ENCODE data around the gene PGK1.
"Not testable (repeated sequence)": the region's sequence is repeated elsewhere in the genome, so short reads cannot be mapped to it uniquely, and the experiment has no call there.

Gene PGK1

GRCh38 chrX:78075787-78076389 is 28.2 kb upstream of the PGK1 start:
- Histone ChIP-seq H3K27ac (replicated peaks) (no peak overlapping the region), H3K27me3 (ENCODE audit: insufficient read depth, poor library complexity, severe bottlenecking) (no peaks in the 10 kb centered on the region), H3K4me3 (replicated peaks; ENCODE audit: insufficient read depth, low read length) (no peak overlapping the region)
- DNase-seq (ENCODE audit: low read depth in 1 of 2, low spot score in 1 of 2) = no peak
- TF ChIP-seq GABPA (IDR thresholded peaks at IDR 0.05; ENCODE audit: low read depth) = no peak
- TF ChIP-seq REST (IDR thresholded peaks at IDR 0.05; ENCODE audit: insufficient replicate concordance, low read depth) = no peak
- TF ChIP-seq SPI1 (IDR thresholded peaks at IDR 0.05; ENCODE audit: borderline replicate concordance, low read depth) = no peak
- TF ChIP-seq CTCF (IDR thresholded peaks at IDR 0.05; ENCODE audit: insufficient read depth, low read length) = no peak

DNA sequence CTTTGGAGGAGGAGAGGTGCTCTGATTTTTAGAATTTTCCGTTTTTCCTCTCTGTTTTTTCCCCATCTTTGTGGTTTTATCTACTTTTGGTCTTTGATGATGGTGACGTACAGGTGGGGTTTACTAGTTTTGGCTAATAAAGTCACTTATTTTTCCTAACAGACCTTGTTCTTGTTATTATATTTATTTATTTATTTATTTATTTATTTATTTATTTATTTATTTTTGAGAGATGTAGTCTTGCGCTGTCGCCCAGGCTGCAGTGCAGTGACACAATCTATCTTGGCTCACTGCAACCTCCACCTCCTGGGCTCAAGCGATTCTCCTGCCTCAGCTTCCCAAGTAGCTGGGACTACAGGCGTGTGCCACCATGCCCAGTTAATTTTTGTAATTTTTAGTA is 22.6 kb upstream of the PGK1 start:
- not testable (repeated sequence) for H3K4me3 ChIP-seq (replicated peaks; ENCODE audit: insufficient read depth, low read length); H3K27me3 ChIP-seq (ENCODE audit: insufficient read depth, poor library complexity, severe bottlenecking); H3K27ac ChIP-seq (replicated peaks); DNase-seq (ENCODE audit: low read depth in 1 of 2, low spot score in 1 of 2)

DNA sequence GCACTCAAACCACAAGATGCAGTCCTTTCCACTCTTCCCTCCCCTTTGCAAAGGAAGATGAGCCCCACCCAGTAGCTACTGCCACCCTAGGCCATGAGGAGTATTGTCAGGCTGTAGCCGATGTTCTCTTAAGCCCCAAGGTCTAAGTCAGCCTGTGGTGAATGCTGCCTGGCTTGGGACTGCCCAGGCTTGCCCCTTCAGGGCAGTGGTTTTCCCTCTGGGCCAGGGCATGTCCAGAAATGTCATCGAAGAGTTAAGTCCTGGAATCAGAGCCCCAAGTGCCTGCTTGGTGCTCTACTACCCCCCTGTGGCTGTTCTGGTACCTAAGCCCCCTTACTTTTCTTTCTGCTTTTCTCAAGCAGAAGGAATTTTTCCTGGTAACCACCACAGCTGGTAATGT is 11.8 kb upstream of the PGK1 start:
- H3K27me3 ChIP-seq (ENCODE audit: insufficient read depth, poor library complexity, severe bottlenecking) = no peaks in the 10 kb centered on the region
- no peak for DNase-seq (ENCODE audit: low read depth in 1 of 2, low spot score in 1 of 2)

More for the DNA sequence above, 11.8 kb upstream of the PGK1 start:
- TF ChIP-seq REST (IDR thresholded peaks at IDR 0.05; ENCODE audit: insufficient replicate concordance, low read depth) (no peak), GABPA (IDR thresholded peaks at IDR 0.05; ENCODE audit: low read depth) (no peak), SPI1 (IDR thresholded peaks at IDR 0.05; ENCODE audit: borderline replicate concordance, low read depth) (no peak), POLR2AphosphoS5 (IDR thresholded peaks at IDR 0.05; ENCODE audit: low read depth) (no peak), CTCF (IDR thresholded peaks at IDR 0.05; ENCODE audit: insufficient read depth, low read length) (no peak)
- Histone ChIP-seq H3K27ac (replicated peaks) (no peak overlapping the region), H3K4me3 (replicated peaks; ENCODE audit: insufficient read depth, low read length) (no peak overlapping the region)
